Osteoblast (primary cell): ENCODE data around the gene RFX6. TPM values are rescaled to one million over a fixed set of nuclear protein-coding genes. Genes with fewer than 3 reads are reported as not detected.

Experiments
- DNase-seq: peaks from one replicate; pipeline ENCODE4 v3.0.0; 2011; ENCODE audit warnings: low spot score, mixed read lengths; ENCODE audit not compliant: insufficient read length; ENCODE audit errors: missing footprints
- H2AFZ ChIP-seq: 2 replicates; pipeline ENCODE4 v1.6.0; 2011; ENCODE audit warnings: mild to moderate bottlenecking, low read length
- H3K27ac ChIP-seq: 2 replicates; pipeline ENCODE4 v1.5.1; 2011; ENCODE audit warnings: mild to moderate bottlenecking, low read depth, low read length, moderate library complexity
- H3K27me3 ChIP-seq: 2 replicates; pipeline ENCODE4 v1.6.0; 2012; ENCODE audit warnings: mild to moderate bottlenecking, control low read depth, inconsistent platforms, low read length, moderate library complexity; ENCODE audit not compliant: insufficient read depth
- H3K36me3 ChIP-seq: 2 replicates; pipeline ENCODE4 v1.5.1; 2011; ENCODE audit warnings: mild to moderate bottlenecking, low read length, control low read depth, moderate library complexity; ENCODE audit not compliant: insufficient read depth
- H3K4me1 ChIP-seq: 2 replicates; pipeline ENCODE4 v1.5.1; 2011; ENCODE audit warnings: mild to moderate bottlenecking, low read length, control low read depth, moderate library complexity; ENCODE audit not compliant: insufficient read depth
- H3K4me2 ChIP-seq: 2 replicates; pipeline ENCODE4 v1.6.0; 2011; ENCODE audit warnings: mild to moderate bottlenecking, low read length; ENCODE audit not compliant: insufficient read depth
- H3K4me3 ChIP-seq: fragments of 200-600 bp; sonication (generic); 3 replicates; pipeline ENCODE4 v1.5.1; 2012; ENCODE audit warnings: mild to moderate bottlenecking, low read length, inconsistent platforms; ENCODE audit not compliant: insufficient read depth
- H3K79me2 ChIP-seq: 2 replicates; pipeline ENCODE4 v1.6.0; 2012; ENCODE audit warnings: mild to moderate bottlenecking, low read length, control low read depth, inconsistent platforms; ENCODE audit not compliant: insufficient read depth
- H3K9me3 ChIP-seq: 2 replicates; pipeline ENCODE4 v1.5.1; 2011; ENCODE audit warnings: low read depth, low read length, control low read depth
- H4K20me1 ChIP-seq: 2 replicates; pipeline ENCODE4 v1.6.0; 2012; ENCODE audit warnings: mild to moderate bottlenecking, low read length, control low read depth; ENCODE audit not compliant: insufficient read depth
- total RNA-seq: library from RNA; depleted of rRNA; stranded (reverse); fragments of >200 nt; gene quantifications from 2 replicates; pipeline ENCODE4 v1.2.3, GENCODE V29; 2012
- TF ChIP-seq, protein P1 (sequence below): IDR thresholded peaks from 2 replicates; pipeline ENCODE4 v1.5.1; 2011; ENCODE audit warnings: mild to moderate bottlenecking, low read depth, low read length, moderate library complexity; ENCODE audit errors: extremely low read depth

Gene RFX6
- total RNA-seq, 1 donor, result not detected

DNA sequence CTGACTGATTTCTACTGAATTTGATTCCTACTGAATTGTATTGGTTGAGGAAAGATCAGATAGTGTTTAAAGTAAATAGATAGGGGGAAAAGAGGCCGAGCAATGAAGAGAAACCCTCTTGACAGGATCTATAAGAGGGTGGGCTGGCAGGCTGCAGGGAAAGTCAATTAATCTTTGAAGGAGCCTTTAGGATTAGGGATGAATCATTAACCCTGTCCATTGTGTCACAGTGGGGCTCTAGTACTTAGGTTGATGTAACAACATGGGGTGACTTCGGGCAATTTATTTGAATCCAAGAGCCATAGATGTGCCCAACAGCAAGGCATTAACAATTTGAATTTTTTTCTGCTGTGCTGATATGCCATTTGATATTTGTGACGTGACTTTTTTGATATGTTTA lies 7.5 kb downstream of the RFX6 start:
- Histone ChIP-seq H3K27me3 (no peaks in the 10 kb centered on the region), H3K27ac (no peak overlapping the region), H2AFZ (no peak overlapping the region), H3K4me3 (no peak overlapping the region), H3K4me1 (no peaks in the 10 kb centered on the region), H3K9me3 (no peaks in the 10 kb centered on the region), H3K4me2 (no peak overlapping the region), H3K79me2 (no peaks in the 10 kb centered on the region), H4K20me1 (no peaks in the 10 kb centered on the region), H3K36me3 (no peaks in the 10 kb centered on the region)
- no peak for DNase-seq
- TF ChIP-seq, protein P1, sequence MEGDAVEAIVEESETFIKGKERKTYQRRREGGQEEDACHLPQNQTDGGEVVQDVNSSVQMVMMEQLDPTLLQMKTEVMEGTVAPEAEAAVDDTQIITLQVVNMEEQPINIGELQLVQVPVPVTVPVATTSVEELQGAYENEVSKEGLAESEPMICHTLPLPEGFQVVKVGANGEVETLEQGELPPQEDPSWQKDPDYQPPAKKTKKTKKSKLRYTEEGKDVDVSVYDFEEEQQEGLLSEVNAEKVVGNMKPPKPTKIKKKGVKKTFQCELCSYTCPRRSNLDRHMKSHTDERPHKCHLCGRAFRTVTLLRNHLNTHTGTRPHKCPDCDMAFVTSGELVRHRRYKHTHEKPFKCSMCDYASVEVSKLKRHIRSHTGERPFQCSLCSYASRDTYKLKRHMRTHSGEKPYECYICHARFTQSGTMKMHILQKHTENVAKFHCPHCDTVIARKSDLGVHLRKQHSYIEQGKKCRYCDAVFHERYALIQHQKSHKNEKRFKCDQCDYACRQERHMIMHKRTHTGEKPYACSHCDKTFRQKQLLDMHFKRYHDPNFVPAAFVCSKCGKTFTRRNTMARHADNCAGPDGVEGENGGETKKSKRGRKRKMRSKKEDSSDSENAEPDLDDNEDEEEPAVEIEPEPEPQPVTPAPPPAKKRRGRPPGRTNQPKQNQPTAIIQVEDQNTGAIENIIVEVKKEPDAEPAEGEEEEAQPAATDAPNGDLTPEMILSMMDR, result no peak

DNA sequence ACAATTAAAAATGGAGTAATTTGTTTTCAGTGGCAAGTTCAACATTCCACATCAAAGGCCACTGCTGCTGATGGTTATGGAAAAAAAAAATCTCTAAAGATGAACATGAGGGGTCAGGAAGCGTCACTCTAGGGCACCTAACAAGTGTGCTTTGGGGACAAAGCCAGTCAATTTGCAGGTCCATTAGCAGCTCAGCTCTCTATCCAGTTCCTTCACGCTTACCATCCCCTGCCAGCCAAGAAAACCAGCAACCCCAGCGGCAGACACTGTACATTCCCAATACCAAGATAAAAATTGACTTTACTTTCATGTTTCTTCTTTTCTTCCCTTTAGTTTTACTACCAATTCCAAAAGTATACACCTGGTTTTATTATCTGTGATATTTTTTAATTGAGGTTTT lies 10.1 kb downstream of the RFX6 start:
- H2AFZ ChIP-seq, result no peak overlapping the region
- H4K20me1 ChIP-seq, result no peaks in the 10 kb centered on the region
- no peak overlapping the region for H3K4me3 ChIP-seq
- H3K9me3 ChIP-seq, result no peaks in the 10 kb centered on the region
- H3K27ac ChIP-seq, result no peak overlapping the region
- H3K36me3 ChIP-seq, result no peaks in the 10 kb centered on the region
- no peak overlapping the region for H3K4me2 ChIP-seq
- no peaks in the 10 kb centered on the region for H3K27me3 ChIP-seq
- TF ChIP-seq, protein P1, result no peak
- no peaks in the 10 kb centered on the region for H3K79me2 ChIP-seq
- H3K4me1 ChIP-seq, result no peaks in the 10 kb centered on the region
- DNase-seq, result no peak

DNA sequence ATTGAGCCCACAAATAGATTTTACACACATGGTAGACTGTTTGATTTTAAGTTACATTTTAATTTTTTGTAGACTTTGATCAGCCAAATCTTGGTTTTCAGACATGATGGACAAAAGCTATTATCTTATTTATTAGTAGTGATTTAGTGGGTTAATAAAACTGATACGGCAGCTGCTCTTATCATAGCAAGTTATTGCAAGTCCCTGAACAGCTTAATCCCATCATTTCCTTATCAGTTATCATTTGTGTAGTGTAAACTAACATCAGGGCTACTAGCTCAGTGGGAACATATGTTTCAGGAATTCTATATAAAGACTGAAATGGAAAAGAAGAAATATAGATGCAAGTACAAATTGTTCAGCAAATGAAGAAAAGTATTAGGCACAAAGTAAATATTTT lies 10.9 kb downstream of the RFX6 start:
- no peaks in the 10 kb centered on the region for H3K79me2 ChIP-seq
- no peaks in the 10 kb centered on the region for H3K9me3 ChIP-seq
- no peak overlapping the region for H3K4me3 ChIP-seq
- no peak overlapping the region for H3K27ac ChIP-seq
- H3K36me3 ChIP-seq, result no peaks in the 10 kb centered on the region
- TF ChIP-seq, protein P1, result no peak
- H3K27me3 ChIP-seq, result no peaks in the 10 kb centered on the region
- DNase-seq, result no peak
- H2AFZ ChIP-seq, result no peak overlapping the region
- H3K4me1 ChIP-seq, result no peaks in the 10 kb centered on the region
- H3K4me2 ChIP-seq, result no peak overlapping the region
- H4K20me1 ChIP-seq, result no peaks in the 10 kb centered on the region

DNA sequence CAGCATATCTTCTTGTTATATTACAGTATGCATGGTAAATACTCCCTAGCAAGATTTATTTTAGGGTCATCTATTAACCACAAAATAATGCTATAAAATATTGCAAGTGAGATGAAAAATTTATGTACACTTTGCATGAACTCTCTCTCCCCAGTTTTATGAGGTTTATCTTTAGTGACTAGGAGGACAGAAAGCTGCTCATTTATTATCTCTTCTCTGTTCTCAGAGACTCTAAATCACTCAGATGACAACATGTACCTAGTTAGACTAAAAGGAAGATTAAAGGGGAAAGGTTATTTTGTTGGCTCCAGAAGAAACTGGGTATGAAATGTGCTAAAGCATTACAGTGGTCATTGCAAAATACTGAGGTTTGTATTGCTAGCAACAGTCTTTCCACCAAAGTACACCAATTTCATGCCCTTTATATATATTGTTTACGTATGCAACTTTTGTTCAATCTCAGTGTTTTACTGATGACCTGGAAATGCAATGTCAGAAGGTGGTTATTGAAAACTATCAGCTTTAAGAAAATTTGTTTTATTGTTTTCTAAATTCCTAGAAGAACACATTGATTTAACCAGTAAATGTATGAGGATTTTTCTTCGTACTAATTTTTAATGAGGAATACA lies 11.8 kb downstream of the RFX6 start:
- Histone ChIP-seq H3K4me3 (no peak overlapping the region), H4K20me1 (no peaks in the 10 kb centered on the region), H2AFZ (no peak overlapping the region), H3K4me2 (no peak overlapping the region), H3K36me3 (no peaks in the 10 kb centered on the region), H3K27me3 (no peaks in the 10 kb centered on the region), H3K27ac (no peak overlapping the region), H3K4me1 (no peaks in the 10 kb centered on the region), H3K9me3 (no peaks in the 10 kb centered on the region), H3K79me2 (no peaks in the 10 kb centered on the region)
- DNase-seq, result no peak
- TF ChIP-seq, protein P1, result no peak
